ENCODE data around the gene OLIG3. TPM values are rescaled to one million over a fixed set of nuclear protein-coding genes. Genes with fewer than 3 reads are reported as not detected.

The OLIG3 gene
- total RNA-seq, 1 donor from 2014 or later: not detected

DNA sequence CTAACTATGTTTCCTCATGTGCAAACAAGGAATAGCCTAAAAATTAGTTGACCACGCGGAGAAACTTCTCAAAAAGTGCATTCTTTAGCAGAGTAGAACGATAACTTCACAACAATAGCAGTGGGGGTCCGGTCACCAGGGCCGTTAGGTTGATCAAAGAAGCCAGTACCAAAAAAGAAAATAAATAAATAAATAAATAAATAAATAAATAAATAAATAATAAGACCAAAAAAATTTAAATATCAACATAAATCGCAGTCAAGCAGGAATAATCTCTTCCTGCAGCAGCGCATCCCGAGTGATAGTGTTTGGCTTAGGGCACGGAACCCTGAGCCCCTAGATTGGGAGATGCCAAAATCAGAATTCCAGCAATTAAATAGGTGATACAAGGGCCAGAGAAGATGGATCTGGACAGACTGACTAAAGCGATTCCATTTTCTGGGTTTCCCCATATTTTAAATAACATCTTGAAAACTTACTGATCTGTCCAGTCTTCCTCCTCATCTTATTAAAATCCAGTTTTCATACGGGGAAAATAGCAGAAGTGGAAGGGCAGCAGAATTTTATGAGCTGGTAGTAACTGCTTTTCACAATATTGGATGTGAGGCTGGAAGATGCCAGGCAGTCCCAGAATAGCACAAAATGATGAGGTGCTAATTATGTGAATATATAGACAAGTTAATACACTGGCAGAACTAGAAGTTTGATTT, 4.4 kb upstream of the OLIG3 start:
- TF ChIP-seq, protein P1, sequence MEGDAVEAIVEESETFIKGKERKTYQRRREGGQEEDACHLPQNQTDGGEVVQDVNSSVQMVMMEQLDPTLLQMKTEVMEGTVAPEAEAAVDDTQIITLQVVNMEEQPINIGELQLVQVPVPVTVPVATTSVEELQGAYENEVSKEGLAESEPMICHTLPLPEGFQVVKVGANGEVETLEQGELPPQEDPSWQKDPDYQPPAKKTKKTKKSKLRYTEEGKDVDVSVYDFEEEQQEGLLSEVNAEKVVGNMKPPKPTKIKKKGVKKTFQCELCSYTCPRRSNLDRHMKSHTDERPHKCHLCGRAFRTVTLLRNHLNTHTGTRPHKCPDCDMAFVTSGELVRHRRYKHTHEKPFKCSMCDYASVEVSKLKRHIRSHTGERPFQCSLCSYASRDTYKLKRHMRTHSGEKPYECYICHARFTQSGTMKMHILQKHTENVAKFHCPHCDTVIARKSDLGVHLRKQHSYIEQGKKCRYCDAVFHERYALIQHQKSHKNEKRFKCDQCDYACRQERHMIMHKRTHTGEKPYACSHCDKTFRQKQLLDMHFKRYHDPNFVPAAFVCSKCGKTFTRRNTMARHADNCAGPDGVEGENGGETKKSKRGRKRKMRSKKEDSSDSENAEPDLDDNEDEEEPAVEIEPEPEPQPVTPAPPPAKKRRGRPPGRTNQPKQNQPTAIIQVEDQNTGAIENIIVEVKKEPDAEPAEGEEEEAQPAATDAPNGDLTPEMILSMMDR (IDR thresholded peaks at IDR 0.05; ENCODE audit: insufficient read depth, low read length, severe bottlenecking): no peak
- no peaks in the 10 kb centered on the region for H3K36me3 ChIP-seq (ENCODE audit: control insufficient read depth, insufficient read depth, low read length)
- no peak overlapping the region for H3K4me3 ChIP-seq (ENCODE audit: low read depth, low read length)
- no peak for DNase-seq (ENCODE audit: low read depth)
- peaks cover 51% of the 10 kb centered on the region for H3K27me3 ChIP-seq (ENCODE audit: control insufficient read depth, insufficient read depth, low read length)
- no peak for FAIRE-seq

GRCh38 chr6:137497721-137498463, 3.7 kb upstream of the OLIG3 start:
- TF ChIP-seq, protein P1 (IDR thresholded peaks at IDR 0.05; ENCODE audit: insufficient read depth, low read length, severe bottlenecking): no peak
- FAIRE-seq (no peak), DNase-seq (ENCODE audit: low read depth) (no peak)
- Histone ChIP-seq H3K36me3 (ENCODE audit: control insufficient read depth, insufficient read depth, low read length) (no peaks in the 10 kb centered on the region), H3K27me3 (ENCODE audit: control insufficient read depth, insufficient read depth, low read length) (peaks cover 56% of the 10 kb centered on the region), H3K4me3 (ENCODE audit: low read depth, low read length) (no peak overlapping the region)

GRCh38 chr6:137496909-137497720, 2.9 kb upstream of the OLIG3 start:
- no peak overlapping the region for H3K4me3 ChIP-seq (ENCODE audit: low read depth, low read length)
- peaks cover 63% of the 10 kb centered on the region for H3K27me3 ChIP-seq (ENCODE audit: control insufficient read depth, insufficient read depth, low read length)
- FAIRE-seq (no peak), DNase-seq (ENCODE audit: low read depth) (no peak)
- no peaks in the 10 kb centered on the region for H3K36me3 ChIP-seq (ENCODE audit: control insufficient read depth, insufficient read depth, low read length)
- TF ChIP-seq, protein P1 (IDR thresholded peaks at IDR 0.05; ENCODE audit: insufficient read depth, low read length, severe bottlenecking): no peak

DNA sequence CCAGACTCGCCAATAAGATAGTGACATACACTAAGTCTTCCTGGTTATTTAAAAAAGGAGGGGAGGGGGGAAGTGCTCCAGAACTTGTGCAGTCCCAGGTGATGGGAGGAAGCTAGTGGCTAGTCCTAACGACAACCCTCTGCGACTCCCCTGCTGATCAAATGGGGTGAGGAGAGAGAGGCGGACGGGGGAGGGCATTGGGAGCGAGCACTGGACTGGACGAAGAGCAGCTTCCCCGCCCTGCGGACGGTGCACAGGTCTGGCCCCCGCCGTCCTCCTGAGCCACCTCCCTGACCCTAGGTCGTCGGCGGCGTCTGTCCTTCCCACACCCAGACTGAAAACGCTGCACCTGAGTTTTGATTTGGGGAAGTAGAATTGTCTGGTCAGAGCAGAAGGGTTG, 2.2 kb upstream of the OLIG3 start:
- H3K27me3 ChIP-seq (ENCODE audit: control insufficient read depth, insufficient read depth, low read length): peaks cover 67% of the 10 kb centered on the region
- no peaks in the 10 kb centered on the region for H3K36me3 ChIP-seq (ENCODE audit: control insufficient read depth, insufficient read depth, low read length)
- TF ChIP-seq, protein P1 (IDR thresholded peaks at IDR 0.05; ENCODE audit: insufficient read depth, low read length, severe bottlenecking): no peak
- no peak for FAIRE-seq
- no peak for DNase-seq (ENCODE audit: low read depth)
- H3K4me3 ChIP-seq (ENCODE audit: low read depth, low read length): no peak overlapping the region

- DNase-seq (ENCODE audit: low read depth) (no peak), FAIRE-seq (no peak)
- Histone ChIP-seq H3K27me3 (ENCODE audit: control insufficient read depth, insufficient read depth, low read length) (peaks cover 67% of the 10 kb centered on the region), H3K36me3 (ENCODE audit: control insufficient read depth, insufficient read depth, low read length) (no peaks in the 10 kb centered on the region), H3K4me3 (ENCODE audit: low read depth, low read length) (no peak overlapping the region)
- TF ChIP-seq, protein P1 (IDR thresholded peaks at IDR 0.05; ENCODE audit: insufficient read depth, low read length, severe bottlenecking): no peak
Observed at GRCh38 chr6:137495703-137496336, 1.6 kb upstream of the OLIG3 start.
